ENCODE results near the gene METAP1D. TPM values are rescaled to one million over a fixed set of nuclear protein-coding genes. Genes with fewer than 3 reads are reported as not detected.

METAP1D gene
- polyA plus RNA-seq, 3 donors, result 4.6 to 7.5 (median 6.7) TPM

DNA sequence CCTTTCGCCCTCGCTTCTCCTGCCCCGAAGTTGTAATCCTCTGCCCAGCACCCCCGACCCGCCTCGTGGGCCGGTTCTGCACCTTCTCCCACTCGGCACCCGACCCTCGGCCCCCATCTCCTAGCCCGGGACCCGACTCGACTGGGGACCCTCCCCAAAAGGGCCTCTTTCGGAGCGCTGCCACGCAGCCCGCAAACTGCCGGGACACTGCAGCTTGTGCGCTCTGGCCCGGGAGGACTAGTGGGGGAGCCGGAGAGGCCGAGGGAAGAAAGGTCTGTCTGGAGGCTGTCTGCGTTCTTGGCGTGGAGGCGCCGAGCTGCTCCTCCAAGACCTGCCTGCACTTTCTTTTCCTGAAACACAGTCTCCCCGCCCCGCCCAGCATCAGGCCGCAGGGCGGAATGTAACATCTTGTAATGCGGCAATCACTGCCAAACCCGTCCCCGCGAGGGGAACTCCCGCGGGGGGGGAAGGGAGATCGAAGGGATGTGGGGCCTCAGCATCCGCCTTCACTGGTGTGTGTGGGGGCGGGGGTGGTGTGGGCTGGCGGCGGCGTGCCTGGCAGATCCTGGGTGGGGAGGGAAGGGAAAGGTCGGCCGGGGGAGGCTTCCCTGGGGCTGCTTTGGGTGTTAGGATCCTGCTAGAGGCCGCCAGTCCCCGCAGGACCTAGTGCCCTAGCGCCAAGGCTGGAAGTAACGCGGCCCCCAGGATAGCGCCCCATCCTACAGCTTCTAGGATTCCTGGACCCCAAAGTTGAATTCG, 95.6 kb downstream of the METAP1D start:
- no peak overlapping the region for H3K27ac ChIP-seq (ENCODE audit: low read depth, low read length)
- 1 to 3% (median 2%) methylated on average over 44 to 51 of the region's 51 CpGs for WGBS, 3 donors

- whole genome bisulfite sequencing, 3 donors, result 6 to 7% (median 7%) methylated on average over 29 to 40 of the region's 40 CpGs
- H3K27ac ChIP-seq (ENCODE audit: low read depth, low read length), result no peak overlapping the region
Measured at GRCh38 chr2:172095905-172096625, 96.3 kb downstream of the METAP1D start.

- 3 to 4% (median 4%) methylated on average over 53 to 55 of the region's 55 CpGs for WGBS, 3 donors
- H3K27ac ChIP-seq (ENCODE audit: low read depth, low read length), result no peak overlapping the region
Measured at GRCh38 chr2:172096626-172097547, 97.1 kb downstream of the METAP1D start.

DNA sequence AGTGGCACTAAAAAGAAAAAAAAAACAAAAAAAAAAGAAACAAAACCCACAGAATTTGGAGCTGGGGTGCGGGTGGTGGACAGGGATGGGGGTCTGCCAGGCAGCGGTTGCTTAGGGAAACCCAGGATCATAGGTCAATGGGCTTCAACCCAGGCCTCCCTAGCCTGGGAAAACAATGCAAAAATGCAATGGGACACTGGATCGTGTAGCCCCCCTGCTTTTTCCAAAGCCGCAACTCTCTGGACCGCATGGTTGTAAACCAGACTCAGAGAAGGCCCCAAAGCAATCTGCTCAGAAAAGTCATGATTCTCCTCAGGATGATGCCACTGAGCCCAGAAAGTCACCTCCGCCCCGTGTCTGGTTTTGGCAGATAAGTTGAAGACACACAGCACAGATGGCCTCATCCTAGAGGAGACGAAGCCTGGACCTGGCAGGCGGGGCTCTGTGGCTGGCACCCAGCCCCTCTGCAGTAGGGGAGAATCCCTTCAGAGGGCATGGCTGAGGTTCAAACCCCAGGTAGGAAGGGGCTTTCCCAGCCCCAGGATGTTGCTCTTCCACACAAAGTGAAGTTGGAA, 97.9 kb downstream of the METAP1D start:
- WGBS, 3 donors, result 33 to 46% (median 37%) methylated on average over 9 of the region's 9 CpGs
- H3K27ac ChIP-seq (ENCODE audit: low read depth, low read length), result no peak overlapping the region

DNA sequence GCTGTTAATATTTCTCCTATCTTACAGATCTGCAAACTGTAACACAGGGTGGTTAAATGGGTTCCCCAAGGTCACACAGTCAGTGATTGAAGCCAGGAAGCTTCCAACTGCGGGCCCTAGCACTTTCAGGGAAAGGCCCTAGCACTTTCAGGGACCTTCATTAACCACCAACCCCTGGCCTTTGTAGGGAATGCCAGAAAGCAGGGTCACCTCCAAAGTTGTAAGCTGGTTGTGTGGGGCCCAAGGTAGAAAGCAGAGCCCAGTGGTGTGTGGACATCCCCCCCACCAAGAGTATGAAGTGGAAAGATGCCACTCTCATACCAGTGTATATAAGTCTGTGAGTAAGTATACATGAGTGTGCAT, 98.5 kb downstream of the METAP1D start:
- WGBS, 3 donors, result 36 to 60% (median 55%) methylated on average over 1 of the region's 1 CpG
- no peak overlapping the region for H3K27ac ChIP-seq (ENCODE audit: low read depth, low read length)

GRCh38 chr2:172098650-172099471, 99.1 kb downstream of the METAP1D start:
- 5 to 6% (median 6%) methylated on average over 56 to 61 of the region's 61 CpGs for WGBS, 3 donors

GRCh38 chr2:172099472-172100079, 99.8 kb downstream of the METAP1D start:
- 5 to 7% (median 6%) methylated on average over 11 to 13 of the region's 13 CpGs for WGBS, 3 donors

More at GRCh38 chr2:172098650-172099471, 99.1 kb downstream of the METAP1D start:
- H3K27ac ChIP-seq (ENCODE audit: low read depth, low read length), result no peak overlapping the region

DNA sequence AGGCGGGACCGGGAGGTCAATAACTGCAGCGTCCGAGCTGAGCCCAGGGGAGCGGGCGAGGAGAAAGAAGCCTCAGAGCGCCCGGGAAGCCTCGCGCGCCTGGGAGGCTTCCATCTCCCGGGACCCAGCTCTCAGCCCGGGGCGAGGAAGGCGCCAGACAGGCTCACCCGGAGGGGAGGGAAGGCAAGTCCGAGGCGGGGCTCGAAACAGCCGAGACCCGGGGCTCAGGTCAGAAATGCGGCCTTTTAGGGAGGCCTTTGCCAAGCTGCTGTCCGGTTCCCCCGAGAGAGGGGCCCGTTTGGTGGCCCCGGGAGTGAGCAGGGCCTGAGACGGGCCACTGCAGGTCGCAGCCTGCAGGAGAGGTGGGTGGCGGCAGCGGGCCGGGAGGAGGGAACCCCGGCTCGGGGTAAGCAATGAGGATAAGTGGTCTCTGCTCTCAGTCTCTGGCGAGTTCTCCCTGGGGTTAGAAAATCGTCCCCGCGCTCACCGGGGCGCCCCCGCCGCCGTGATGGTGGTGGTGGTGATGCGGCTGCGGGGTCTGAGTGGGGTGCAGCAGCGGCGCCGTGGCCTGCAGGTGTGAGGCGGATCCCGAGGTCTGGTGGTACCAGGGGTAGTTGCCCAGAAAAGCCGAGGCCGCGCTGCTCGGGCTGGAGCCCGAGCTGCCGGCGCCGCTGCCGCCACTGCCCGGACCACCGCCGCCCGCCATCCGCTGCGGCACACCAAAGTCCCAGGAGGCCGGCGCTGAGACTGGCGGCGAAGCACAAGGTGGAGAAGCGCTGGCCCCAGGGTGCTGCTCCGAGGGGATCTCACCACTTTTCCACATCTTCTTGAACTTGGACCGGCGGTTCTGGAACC, 100.6 kb downstream of the METAP1D start:
- no peak overlapping the region for H3K27ac ChIP-seq (ENCODE audit: low read depth, low read length)
- WGBS, 3 donors, result 4 to 5% (median 4%) methylated on average over 63 to 72 of the region's 72 CpGs

More at GRCh38 chr2:172099472-172100079, 99.8 kb downstream of the METAP1D start:
- H3K27ac ChIP-seq (ENCODE audit: low read depth, low read length), result no peak overlapping the region

DNA sequence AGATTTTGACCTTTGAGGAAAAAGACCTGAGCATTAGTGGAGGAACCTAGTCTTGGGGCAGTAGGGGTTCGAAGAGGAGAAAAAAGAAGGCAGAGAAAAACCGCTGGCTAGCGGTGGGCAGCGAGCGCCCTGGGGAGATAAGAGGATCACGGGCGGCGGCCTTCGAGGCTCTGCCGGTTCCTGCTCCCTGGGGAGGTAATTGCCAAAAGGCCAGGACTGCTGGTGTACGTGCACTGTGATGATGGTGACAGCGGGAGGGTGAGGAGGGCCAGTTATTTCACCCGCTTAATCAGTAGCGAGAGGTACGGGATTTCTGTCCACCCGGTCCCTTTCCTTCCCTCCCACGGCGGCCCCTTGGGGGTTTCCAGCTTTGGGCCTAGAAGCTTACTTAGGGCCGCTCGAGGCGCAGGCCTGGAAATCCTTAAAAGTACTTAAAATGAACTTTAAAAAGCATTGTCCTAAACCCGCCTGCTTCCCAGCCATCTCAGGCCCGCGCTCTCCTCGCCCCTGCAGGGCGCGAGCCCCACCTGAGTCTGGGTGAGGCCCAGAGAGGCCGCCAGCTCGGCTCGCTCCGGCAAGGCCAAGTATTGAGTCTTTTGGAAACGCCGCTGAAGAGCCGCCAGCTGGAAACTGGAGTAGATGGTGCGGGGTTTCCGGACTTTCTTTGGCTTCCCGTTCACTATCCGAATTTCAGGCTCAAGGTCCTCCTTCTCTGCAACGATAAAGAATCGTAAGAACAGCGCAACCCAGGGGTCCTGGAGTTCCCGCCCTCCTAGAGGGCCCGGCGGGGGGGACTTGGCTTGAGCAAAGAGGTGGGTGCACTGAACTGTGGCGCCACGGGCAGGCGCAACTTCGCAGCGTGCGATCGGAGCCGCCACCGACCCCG, 101.4 kb downstream of the METAP1D start:
- WGBS, 3 donors, result 6 to 8% (median 7%) methylated on average over 54 of the region's 54 CpGs

GRCh38 chr2:172101821-172102390, 102.2 kb downstream of the METAP1D start:
- no peak overlapping the region for H3K27ac ChIP-seq (ENCODE audit: low read depth, low read length)
- 4 to 7% (median 4%) methylated on average over 35 to 36 of the region's 36 CpGs for WGBS, 3 donors

More for the DNA sequence above, 101.4 kb downstream of the METAP1D start:
- H3K27ac ChIP-seq (ENCODE audit: low read depth, low read length), result no peak overlapping the region

DNA sequence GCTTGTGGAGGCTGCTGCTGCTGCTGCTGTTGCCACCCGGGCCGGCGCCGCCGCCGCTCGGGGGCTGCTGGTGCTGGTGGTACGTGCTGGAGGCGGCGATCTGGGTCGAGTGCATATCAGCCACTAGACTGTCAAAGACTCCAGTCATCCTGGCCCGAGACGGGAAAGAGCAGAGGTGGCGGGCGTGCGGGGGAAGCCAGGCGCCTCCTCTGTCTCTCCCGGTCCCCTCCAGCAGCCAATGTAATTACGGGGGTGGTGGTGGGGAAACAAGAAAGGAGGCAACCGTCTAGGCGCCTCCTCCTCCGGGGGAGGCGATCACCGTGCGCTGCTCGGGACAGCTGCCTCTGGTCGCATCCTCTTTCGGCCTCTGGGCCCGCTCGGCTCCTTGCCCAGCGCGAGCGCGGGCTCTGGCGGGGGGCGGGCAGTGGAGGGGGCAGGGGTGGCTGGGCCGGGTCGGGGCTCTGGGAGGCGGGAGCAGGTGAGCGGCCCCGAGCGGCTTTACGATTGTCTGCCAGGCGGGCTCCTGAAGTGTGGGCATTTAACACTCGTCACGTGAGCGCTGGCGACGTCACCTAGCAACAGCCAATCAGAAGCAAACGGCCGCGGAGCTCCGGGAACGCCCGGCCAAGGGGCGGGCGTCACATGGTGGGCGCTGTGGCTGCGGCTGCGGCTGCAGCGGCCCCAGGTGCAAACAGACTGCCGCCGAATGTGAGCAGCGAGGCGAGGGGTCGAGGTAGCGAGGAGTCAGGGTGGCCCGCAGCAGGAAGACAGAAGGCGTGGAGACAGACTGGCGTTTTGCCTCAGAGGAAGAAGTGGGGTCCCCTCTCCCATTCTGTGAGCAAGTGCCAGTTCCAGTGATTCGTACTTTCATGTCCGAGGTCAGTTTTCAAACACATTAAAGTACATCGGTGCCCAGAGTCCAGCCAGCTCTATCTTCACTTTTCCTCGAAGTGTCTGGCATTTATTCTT, 102.9 kb downstream of the METAP1D start, which contains the start of gene DLX2:
DLX2 (minus strand) TSS at position 510 of the 969 bp plus-strand sequence; CDS start at position 148, 362 bp downstream.
- no peak within 1 kb of the TSS for H3K27ac ChIP-seq (ENCODE audit: low read depth, low read length)
- WGBS, 3 donors, result 1 to 2% (median 1%) methylated on average over 73 to 74 of the region's 74 CpGs

- 3 to 4% (median 4%) methylated on average over 25 of the region's 25 CpGs for WGBS, 3 donors
- no peak overlapping the region for H3K27ac ChIP-seq (ENCODE audit: low read depth, low read length)
Measured at GRCh38 chr2:172103471-172104272, 103.9 kb downstream of the METAP1D start.

DNA sequence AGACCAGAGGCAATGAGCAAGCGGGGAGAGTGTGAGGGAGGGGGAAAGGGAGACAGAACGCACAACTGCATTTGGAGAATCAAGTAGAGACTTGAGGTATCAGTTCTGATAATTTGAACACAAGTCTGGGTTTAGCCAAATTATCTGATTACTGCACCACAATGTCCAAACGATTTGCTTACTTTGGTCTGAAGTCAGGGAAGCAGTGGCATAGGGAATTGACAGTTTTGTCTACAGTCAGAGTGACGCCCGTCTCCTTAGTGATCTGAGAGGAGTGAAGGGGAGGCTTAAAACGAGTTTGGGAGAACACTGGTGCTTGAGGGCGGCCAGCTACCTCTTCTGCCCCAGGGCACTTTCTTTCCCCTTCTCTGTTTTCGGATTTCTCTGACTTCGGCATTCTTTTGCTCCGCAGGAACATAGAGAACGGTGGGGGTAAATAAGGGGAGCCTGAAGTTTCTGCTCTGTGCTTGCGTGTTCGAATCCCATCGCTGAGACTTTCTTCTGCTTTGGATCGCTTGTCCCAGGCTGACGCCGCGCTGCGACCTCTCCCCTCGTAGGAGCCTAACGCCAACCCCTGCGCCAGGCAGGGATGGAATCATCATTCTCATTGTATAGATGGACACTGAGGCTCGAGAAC, 105.8 kb downstream of the METAP1D start:
- 10 to 11% (median 10%) methylated on average over 23 of the region's 23 CpGs for WGBS, 3 donors
- H3K27ac ChIP-seq (ENCODE audit: low read depth, low read length), result no peak overlapping the region

Data from adipose tissue (tissue), 3 donors.